T-helper 1 cell treated with Interleukin-12 subunit alpha and Interleukin-12 subunit beta and Interleukin-4 antibody, amounts not matched to agents 30 ng/mL and 1 ng/mL, for 36 hours (primary cell): Measurements from ENCODE around the gene CD79A. TPM values are rescaled to one million over a fixed set of nuclear protein-coding genes. Genes with fewer than 3 reads are reported as not detected.

Source experiments
- intact Hi-C: fragments of 100-400 bp; cut with micrococcal nuclease; formaldehyde crosslinking; loops from one replicate; pipeline ENCODE4 v1.15.1; 2024
- total RNA-seq: library from RNA; stranded (reverse); gene quantifications from 2 replicates; pipeline ENCODE4 v1.2.3, GENCODE V29; 2022

The CD79A gene
- total RNA-seq, 1 donor from 2014 or later: 2.7 TPM

GRCh38 chr19:41915776-41916414, 38.8 kb downstream of the CD79A start:
- intact Hi-C loops: loop anchor here (2.0 kb wide), 1 partner anchor 13 kb away; the partner anchor contains the start of gene ERFL

DNA sequence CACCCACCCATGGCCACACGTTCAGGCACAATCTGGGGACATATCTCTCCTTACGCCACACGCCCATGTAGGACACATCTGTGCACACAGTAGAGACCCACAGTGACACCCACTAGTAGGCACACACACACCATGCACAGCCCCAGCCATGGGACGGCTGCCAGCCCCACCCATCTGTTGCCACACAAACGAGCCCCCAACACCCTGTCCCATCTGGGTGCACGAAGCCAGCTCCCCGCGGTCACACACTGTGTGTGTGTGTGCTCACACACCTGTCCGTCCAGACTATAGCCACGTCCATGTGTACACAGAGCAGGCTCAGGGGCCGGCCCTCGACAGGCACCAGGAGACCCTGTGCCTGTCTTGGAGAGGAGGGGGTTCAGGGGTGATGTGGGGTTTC, 40.6 kb downstream of the CD79A start:
- intact Hi-C loops: no loop called here

DNA sequence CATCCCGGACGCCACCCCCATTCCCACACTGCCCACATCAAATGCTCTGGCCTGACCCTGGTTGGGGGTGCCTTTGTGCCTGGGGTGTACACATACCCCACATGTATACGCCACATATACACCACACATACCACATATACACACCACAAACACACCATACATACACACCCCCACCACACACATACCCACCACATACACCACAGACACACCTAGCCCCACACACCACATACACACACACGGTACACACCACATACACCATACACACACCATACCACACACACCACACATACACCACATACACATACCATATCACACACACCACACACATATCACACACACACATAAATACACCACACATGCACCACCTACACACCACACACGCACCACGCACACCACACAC, 41.0 kb downstream of the CD79A start:
- intact Hi-C loops: no loop called here

GRCh38 chr19:41918653-41919244, 41.7 kb downstream of the CD79A start:
- intact Hi-C loops: no loop called here

DNA sequence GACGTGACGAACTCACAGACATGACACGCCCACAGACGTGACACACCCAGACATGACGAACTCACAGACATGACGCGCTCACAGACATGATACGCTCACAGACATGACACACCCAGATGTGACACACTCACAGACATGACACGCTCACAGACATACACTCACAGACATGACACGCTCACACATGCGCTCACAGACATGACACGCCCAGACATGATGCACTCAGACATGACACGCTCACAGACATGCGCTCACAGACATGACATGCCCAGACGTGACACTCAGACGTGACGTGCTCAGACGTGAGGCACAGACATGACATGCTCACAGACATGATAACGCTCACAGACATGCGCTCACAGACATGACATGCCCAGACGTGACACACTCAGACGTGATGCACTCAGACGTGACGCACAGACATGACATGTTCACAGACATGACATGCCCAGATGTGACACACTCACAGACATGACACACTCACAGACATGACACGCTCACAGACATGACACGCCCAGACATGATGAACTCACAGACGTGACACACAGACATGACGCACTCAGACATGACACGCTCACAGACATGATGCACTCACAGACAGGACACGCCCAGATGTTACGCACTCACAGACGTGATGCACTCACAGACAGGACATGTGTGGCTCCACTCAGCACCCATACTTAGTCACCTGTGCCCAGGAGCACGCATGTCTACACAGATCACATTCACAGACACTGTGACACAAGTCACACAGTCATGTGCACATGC, 43.1 kb downstream of the CD79A start:
- intact Hi-C loops: no loop called here

- intact Hi-C loops: no loop called here
Measured at GRCh38 chr19:41920882-41921576, 44.0 kb downstream of the CD79A start.

DNA sequence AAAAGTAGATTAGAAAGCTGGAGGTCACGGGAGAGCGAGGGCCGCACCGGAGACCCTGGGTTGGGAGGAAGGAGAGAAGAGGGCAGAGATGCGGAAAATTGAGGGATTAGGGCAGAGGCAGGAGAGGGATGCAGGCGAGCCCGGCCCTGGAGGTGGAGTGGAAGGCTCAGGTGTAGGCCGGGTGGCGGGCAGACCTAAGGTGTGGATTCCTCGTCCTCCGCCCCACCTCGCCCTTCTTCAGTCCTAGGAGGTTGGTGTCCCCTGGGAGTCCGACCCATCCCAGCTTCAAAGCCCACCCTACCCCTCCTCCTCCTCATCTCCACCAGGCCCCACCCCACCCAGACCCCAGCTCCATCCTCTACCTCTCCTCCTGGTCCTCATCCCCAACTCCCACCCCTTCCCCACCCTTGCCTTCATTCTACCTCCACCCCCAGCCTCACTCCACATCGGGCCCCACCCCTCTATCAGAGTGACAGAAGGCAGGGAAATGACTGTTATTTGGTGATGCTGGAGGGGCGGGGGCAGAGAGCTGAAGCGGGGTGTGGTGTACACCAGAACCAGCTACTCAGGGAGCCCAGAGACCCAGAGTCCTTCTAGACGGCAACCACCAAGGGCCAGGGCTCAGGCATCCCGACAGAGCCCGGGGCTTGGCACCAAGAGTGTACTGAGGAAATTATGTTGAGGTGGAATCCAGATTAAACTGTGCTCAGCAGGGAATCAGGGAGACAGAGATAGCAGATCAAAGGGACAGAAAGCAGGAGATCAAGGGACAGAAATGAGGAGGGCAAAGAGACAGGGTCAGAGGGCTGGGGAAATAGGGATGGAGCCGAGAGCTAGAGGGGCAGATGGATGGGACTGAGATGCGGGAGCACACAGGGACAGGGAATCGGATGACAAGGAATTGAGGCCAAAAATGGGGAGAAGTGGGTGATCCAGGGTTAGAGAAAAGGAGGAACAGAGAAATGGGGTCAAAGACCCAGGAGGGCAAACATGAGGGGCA, 44.8 kb downstream of the CD79A start:
- intact Hi-C loops: no loop called here

DNA sequence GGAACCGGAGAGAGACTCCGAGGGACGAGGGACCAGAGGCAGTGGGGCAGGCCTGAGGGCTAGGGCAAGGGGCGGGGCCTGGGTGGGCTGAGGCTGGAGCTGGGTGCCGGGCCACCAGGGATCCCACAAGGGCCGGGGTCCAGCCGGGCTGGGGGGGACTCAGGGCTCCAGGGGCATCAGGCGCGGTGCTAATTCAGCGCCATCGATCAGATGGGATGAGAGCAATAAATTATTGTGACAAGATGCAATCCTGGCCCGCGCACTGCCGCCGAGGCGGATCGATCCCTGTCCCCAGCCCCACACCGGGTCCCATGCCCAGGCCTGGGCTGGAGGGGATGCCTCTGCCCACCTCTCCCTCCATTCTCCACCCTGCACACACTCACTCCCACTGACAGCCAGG, 45.5 kb downstream of the CD79A start:
- intact Hi-C loops: no loop called here

DNA sequence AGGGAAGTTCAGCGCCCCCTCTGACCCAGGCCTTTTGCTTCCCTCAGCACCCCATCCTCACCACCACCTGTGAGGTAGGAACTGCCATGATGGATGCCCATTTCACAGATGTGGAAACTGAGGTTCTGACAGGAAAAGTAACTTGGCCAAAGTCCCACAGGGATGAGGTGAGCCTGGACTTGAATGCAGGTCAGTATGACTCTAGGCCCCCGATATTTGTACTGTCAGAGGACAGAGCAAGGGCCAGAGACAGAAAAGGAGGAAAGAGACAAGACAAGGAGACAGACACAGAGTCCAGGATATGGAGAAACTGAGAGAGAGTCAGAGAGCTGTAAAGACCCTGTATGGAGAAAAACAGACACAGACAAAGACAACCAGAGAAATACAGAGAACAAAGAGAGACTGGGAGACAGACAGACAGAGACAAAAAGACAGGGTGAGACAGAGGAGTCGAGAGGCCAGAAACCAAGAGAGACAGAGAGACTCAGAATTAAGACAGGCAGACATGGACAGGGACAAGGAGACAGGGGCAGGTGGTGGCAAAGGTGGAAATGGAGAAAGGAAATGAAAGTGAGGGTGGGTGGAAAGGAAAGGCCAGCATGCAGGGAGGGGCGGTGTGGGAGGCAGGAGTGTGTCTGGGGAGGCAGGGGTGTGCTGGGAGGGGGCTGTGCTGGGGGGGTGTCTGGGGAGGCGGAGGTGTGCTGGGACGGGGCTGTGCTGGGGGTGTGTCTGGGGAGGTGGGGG, 46.1 kb downstream of the CD79A start:
- intact Hi-C loops: no loop called here

DNA sequence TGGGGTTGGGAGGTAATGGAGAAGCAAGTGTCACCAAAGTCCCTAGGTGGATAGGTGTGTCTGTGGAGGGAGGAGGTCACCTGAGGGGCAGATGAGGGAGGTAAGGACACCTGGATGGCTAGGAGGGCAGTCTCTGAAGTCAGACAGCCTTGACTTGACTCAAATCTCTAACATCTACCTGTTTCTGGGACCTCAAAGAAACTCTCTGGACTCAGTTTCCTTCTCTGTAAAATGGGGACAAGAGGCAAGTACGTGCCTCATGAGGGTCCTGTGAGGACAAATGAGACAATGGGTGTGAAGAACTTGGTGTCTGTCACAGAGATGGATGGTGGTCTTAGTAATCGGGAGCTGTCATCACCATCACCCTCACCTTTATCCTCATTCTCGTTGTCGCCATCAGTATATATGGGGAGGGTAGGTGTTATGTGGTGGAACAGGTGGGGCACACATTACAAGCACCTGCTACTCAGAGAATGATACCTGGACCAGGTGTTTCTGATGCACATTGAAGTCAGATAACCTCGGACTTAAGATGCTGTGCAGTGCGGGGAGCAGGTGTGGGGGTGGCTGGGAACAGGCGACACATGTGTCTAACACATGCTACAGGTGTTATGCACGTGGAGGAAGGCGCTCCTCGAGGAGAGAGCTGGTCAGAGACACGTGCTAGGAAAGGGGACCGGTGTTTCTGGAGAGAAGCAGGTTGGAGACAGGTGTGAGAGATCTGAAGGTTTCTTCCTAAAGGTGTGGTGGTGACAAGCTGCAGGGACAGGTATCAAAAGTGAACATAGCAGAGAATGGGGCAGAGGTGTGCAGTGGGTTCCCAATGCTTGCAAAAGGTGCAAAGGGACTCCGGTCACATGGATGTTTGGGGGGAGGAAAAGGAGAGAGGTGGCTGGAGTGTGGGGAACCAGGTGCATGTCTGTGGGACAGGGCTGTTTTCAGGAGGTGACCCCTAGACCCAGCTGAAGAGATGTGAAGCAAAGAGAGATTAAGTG, 47.4 kb downstream of the CD79A start:
- intact Hi-C loops: no loop called here

DNA sequence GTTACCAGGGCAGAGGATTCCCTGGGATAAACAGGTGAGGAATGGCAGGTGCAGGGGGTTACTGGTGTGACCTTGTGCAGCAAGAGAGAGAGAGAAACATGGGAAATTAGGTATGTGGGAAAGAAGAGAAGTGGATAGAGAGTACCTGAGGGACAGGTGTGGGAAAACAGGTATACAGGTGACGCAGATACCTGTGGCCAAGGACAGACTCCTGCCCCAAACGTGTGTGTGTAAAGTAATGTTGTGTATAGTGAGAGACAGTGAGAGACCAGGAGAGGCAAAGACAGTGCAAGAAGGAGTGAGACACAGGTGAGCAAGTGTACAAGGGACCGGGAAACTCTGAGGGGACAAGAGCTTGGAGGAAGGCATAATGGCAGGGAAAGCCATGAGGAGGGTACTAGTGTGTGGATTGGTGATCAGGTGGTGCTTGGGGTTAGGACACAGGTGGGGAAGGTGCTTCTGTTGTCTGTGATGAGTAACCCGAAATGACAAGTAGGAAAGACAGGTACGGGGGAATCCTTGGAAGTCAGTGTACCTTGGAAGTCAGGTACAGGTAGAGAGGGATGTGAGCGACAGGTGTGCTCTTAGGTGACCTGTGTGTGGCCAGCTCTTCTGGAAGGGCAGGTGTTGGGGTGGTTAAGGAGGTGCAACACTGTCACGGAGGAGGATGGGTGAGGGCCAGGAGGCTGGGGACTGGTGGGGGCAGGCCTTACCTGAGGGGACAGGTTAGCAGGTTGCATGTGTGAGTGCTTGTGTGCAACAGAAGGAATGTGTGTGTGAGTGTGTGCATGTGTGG, 48.3 kb downstream of the CD79A start:
- intact Hi-C loops: no loop called here

- intact Hi-C loops: no loop called here
Measured at GRCh38 chr19:41926028-41926762, 49.1 kb downstream of the CD79A start.

DNA sequence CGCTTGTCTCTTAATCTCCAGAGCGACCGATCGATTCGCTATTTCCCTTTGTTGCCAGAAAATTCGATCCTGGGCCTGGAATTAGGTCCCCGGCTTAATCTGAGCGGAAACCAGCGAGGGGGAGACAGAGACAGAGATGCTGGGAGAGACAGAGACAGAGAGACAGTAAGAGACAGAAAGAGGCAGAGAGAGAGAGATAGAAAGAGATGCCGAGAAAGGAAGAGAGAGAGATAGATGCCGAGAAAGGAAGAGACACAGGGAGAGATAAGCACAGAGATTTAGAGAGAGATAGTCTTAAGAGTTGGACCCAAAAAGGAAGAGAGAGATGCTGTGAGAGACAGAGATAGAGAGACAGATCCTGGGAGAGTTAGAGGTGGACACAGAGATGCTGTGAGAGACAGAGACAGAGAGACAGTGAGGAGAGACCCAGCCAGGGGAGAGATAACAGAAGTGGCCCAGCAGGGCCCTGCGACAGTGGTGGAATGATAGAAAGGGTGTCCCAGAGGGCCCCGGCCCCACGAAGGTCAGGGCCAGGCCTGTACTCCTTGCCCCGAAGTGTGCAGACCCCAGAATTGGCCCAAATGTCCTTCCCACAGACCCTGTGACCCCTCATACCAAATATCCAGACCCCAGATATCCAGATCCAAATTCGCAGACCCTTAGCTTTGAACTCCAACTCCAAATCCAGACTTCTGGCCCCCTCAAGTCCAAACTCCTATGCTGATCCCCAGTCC, 49.9 kb downstream of the CD79A start:
- intact Hi-C loops: no loop called here

DNA sequence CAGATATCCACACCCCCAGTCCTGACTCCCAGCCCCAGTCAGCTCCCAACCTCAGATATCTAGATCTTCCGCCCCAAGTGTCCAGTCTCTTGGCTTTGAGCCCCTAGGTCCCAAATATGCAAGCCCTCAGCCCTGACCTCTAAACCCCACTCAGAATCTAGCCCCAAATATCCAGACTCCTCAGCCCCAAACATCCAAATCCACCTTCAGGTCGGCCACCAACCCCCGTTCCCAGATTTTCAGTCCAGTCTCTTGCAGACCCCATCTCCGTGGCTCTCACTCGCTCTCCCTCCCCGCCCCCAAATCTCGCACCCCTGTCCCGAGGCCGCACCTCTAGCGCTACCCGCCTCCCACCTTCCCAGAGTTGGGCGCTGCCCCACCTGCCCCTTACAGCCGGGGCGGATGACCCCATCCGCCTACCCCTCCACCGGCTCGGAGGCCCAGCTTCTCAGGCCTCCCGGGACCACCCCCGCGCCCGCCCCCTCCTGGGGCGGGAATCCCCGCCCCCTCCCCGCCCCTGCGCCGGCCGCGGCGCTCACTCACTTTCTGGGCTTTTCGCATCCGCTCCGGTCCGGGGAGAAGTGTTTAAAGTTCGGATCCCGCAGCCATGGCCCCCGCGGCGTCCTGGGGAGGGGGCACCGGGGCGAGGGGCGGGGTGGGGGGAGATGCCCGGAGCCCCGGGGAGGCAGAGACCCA, 50.6 kb downstream of the CD79A start:
- intact Hi-C loops: loop anchor here (1.0 to 2.0 kb wide), 2 partner anchors 13 to 40 kb away; no protein-coding TSS in a partner anchor

DNA sequence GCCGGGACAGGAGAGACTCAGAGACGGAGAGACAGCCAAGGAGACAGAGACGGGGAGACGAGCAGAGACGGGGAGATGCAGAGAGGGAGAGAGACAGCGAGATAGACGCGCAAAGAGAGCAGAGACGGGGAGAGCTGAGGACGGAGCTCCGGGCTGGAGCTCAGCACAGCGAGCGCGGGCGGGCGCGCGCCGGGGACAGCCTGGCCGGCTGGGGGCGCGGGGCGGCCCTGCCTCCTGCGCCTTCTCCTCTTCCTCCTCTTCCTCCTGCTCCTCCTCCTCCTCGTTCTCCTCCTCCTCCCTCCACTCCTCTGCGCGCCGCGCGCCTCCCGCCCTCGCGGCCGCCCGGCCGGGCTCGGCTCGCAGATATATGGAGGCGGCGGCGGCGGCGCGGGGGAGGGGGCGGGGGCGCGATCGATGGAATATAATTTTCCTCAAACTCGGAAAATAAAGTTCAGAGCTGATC, 51.2 kb downstream of the CD79A start, which contains the start of gene ERFL:
Gene ERFL, minus strand, starts transcription at position 229 of the 463 bp plus-strand sequence. CDS start 15,530 bp downstream, outside the sequence.
- intact Hi-C loops: loop anchor here (1.0 to 2.0 kb wide), 2 partner anchors 13 to 41 kb away; no protein-coding TSS in a partner anchor
